RPMI7951 (cell line): Measurements from ENCODE around the gene S100A5. TPM values are rescaled to one million over a fixed set of nuclear protein-coding genes. Genes with fewer than 3 reads are reported as not detected.
A peak's percentile ranks its signal among the peaks of the same experiment; 100 is the strongest.
"Not testable (repeated sequence)": the region's sequence is repeated elsewhere in the genome, so short reads cannot be mapped to it uniquely, and the experiment has no call there.

Experiments used
- DNase-seq: peaks from one replicate; pipeline ENCODE4 v3.0.0-alpha.2; 2012; ENCODE audit warnings: low read depth
- total RNA-seq: library from RNA; depleted of rRNA; stranded (reverse); fragments of >200 nt; shearing (Covaris generic); gene quantifications from 2 replicates; pipeline ENCODE4 v1.2.3, GENCODE V29; 2014; rRNA removed

Gene S100A5
- total RNA-seq: 1.4 and 2.2 TPM in 2 replicates

GRCh38 chr1:153540394-153541361 is at the start of gene S100A5:
Gene S100A5 (minus strand): TSS chr1:153540934. CDS start chr1:153540191, 743 bp downstream.
- peak; percentile 94 for DNase-seq

- DNase-seq: no peak
Measured at GRCh38 chr1:153588482-153588881, 47.7 kb upstream of the S100A5 start.

GRCh38 chr1:153588033-153588432 is 47.3 kb upstream of the S100A5 start:
- DNase-seq: not testable (repeated sequence)

GRCh38 chr1:153587314-153587713 is 46.6 kb upstream of the S100A5 start:
- peak; percentile 76 for DNase-seq

- no peak for DNase-seq
Measured at GRCh38 chr1:153586347-153586746, 45.6 kb upstream of the S100A5 start.

- no peak for DNase-seq
Measured at GRCh38 chr1:153585006-153585405, 44.3 kb upstream of the S100A5 start.

GRCh38 chr1:153583976-153584375 is 43.2 kb upstream of the S100A5 start:
- DNase-seq: no peak

GRCh38 chr1:153583514-153583913 is 42.8 kb upstream of the S100A5 start:
- DNase-seq: not testable (repeated sequence)

- DNase-seq: not testable (repeated sequence)
Measured at GRCh38 chr1:153582836-153583235, 42.1 kb upstream of the S100A5 start.

- no peak for DNase-seq
Measured at GRCh38 chr1:153578936-153579335, 38.2 kb upstream of the S100A5 start.

GRCh38 chr1:153578490-153578889 is 37.8 kb upstream of the S100A5 start:
- DNase-seq: no peak

- no peak for DNase-seq
Measured at GRCh38 chr1:153577624-153578051, 36.9 kb upstream of the S100A5 start.

- no peak for DNase-seq
Measured at GRCh38 chr1:153577138-153577537, 36.4 kb upstream of the S100A5 start.

- DNase-seq: not testable (repeated sequence)
Measured at GRCh38 chr1:153575497-153575896, 34.8 kb upstream of the S100A5 start.

- not testable (repeated sequence) for DNase-seq
Measured at GRCh38 chr1:153575081-153575491, 34.4 kb upstream of the S100A5 start.

- DNase-seq: peak; percentile 17
Measured at GRCh38 chr1:153573351-153573750, 32.6 kb upstream of the S100A5 start.

- DNase-seq: peak; percentile 85
Measured at GRCh38 chr1:153572569-153573015, 31.9 kb upstream of the S100A5 start.

- DNase-seq: peak; percentile 14
Measured at GRCh38 chr1:153571706-153572105, 31.0 kb upstream of the S100A5 start.

GRCh38 chr1:153570874-153571273 is 30.1 kb upstream of the S100A5 start:
- no peak for DNase-seq

GRCh38 chr1:153569465-153569864 is 28.7 kb upstream of the S100A5 start:
- DNase-seq: no peak

GRCh38 chr1:153568367-153569099 is 27.8 kb upstream of the S100A5 start:
- DNase-seq: peak; percentile 90

- DNase-seq: peak; percentile 64
Measured at GRCh38 chr1:153567621-153568366, 27.1 kb upstream of the S100A5 start.
